ENCODE measurements around the gene FDXACB1. TPM values are rescaled to one million over a fixed set of nuclear protein-coding genes. Genes with fewer than 3 reads are reported as not detected.

The FDXACB1 gene
- total and polyA plus RNA-seq, 9 of the 15 experiments (the other 6 are each of a cell fraction or from before 2014, with no cell fraction given), result 3.2 to 7.5 (median 5.3) TPM

- Histone ChIP-seq H2AFZ (ENCODE audit: low read depth, low read length) (no peak overlapping the region), H3K27ac (ENCODE audit: extremely low read depth, low read depth, low read length) (no peak overlapping the region), H3K79me2 (ENCODE audit: control insufficient read depth, insufficient read depth, low read length) (no peaks in the 10 kb centered on the region), H3K4me3 (no peak overlapping the region), H3K4me2 (ENCODE audit: insufficient read depth, low read length) (no peak overlapping the region), H3K36me3 (ENCODE audit: control insufficient read depth, insufficient read depth, low read length) (peaks cover 43% of the 10 kb centered on the region), H3K9me3 (replicated peaks; ENCODE audit: control insufficient read depth, insufficient read depth, low read depth, low read length) (no peaks in the 10 kb centered on the region), H3K27me3 (ENCODE audit: control insufficient read depth in 2 of 2, insufficient read depth in 2 of 2, low read length in 2 of 2) (no peaks in the 10 kb centered on the region), H3K9ac (ENCODE audit: insufficient read depth in 1 of 2, low read depth in 2 of 2, low read length in 2 of 2) (no peak overlapping the region), H4K20me1 (replicated peaks; ENCODE audit: control insufficient read depth, insufficient read depth, low read length) (no peaks in the 10 kb centered on the region), H3K9me1 (ENCODE audit: control insufficient read depth, insufficient read depth, low read length) (no peaks in the 10 kb centered on the region), H3K4me1 (replicated peaks in 1 of 2; ENCODE audit: control insufficient read depth in 2 of 2, insufficient read depth in 2 of 2, low read length in 2 of 2) (peaks cover 0 to 3% of the 10 kb centered on the region in 2 experiments; a peak in 2 of 5 replicates)
- WGBS (ENCODE audit: insufficient coverage, low coverage, missing lambda C conversion rate), result 100% methylated on average over 1 of the region's 1 CpG
- BruUV-seq (replicated peaks), result no TSS peak
- in situ Hi-C loops (cut with MboI), result loop anchor here (5.0 to 10.0 kb wide), 2 partner anchors 238 to 385 kb away; partner anchors contain the start of gene SIK2
- ChIA-PET CTCF (ENCODE audit: low intra/inter-chr PET ratio) (interaction anchor here (0.6 to 3.7 kb wide), 4 partner anchors 63 to 386 kb away, joined by 3 to 31 read pairs (median 8); no protein-coding TSS in a partner anchor), POLR2A (interaction anchor here (1.1 to 2.1 kb wide), 2 partner anchors 10 to 17 kb away, joined by 3 to 4 read pairs; no protein-coding TSS in a partner anchor)
- intact Hi-C loops (cut with micrococcal nuclease), result no loop called here
- no peak for DNase-seq (ENCODE audit: extremely low read depth in 1 of 4, low spot score in 3 of 4)
- no peak for FAIRE-seq
- ATAC-seq, result no peak
- TF ChIP-seq, protein P1, sequence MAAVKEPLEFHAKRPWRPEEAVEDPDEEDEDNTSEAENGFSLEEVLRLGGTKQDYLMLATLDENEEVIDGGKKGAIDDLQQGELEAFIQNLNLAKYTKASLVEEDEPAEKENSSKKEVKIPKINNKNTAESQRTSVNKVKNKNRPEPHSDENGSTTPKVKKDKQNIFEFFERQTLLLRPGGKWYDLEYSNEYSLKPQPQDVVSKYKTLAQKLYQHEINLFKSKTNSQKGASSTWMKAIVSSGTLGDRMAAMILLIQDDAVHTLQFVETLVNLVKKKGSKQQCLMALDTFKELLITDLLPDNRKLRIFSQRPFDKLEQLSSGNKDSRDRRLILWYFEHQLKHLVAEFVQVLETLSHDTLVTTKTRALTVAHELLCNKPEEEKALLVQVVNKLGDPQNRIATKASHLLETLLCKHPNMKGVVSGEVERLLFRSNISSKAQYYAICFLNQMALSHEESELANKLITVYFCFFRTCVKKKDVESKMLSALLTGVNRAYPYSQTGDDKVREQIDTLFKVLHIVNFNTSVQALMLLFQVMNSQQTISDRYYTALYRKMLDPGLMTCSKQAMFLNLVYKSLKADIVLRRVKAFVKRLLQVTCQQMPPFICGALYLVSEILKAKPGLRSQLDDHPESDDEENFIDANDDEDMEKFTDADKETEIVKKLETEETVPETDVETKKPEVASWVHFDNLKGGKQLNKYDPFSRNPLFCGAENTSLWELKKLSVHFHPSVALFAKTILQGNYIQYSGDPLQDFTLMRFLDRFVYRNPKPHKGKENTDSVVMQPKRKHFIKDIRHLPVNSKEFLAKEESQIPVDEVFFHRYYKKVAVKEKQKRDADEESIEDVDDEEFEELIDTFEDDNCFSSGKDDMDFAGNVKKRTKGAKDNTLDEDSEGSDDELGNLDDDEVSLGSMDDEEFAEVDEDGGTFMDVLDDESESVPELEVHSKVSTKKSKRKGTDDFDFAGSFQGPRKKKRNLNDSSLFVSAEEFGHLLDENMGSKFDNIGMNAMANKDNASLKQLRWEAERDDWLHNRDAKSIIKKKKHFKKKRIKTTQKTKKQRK (IDR thresholded peaks at IDR 0.05; ENCODE audit: borderline replicate concordance, low read depth, low read length), result no peak
- TF ChIP-seq EHMT2 (IDR thresholded peaks at IDR 0.05), result no peak
- no peak for TF ChIP-seq ETV6 (IDR thresholded peaks at IDR 0.05; ENCODE audit: borderline replicate concordance in 1 of 2, low read depth in 2 of 2, low read length in 1 of 2)
- TF ChIP-seq ETV6 (CRISPR knock-in tag; IDR thresholded peaks at IDR 0.05; ENCODE audit: borderline replicate concordance), result no peak
- no peak for TF ChIP-seq GTF3C2 (IDR thresholded peaks at IDR 0.05; ENCODE audit: borderline replicate concordance, extremely low read depth, insufficient read length)
- TF ChIP-seq ZNF384 (IDR thresholded peaks at IDR 0.05; ENCODE audit: low read depth, low read length), result no peak
- TF ChIP-seq CTBP1 (IDR thresholded peaks at IDR 0.05; ENCODE audit: borderline replicate concordance), result no peak
- TF ChIP-seq CHAMP1 (IDR thresholded peaks at IDR 0.05), result no peak
- TF ChIP-seq CREB1 (IDR thresholded peaks at IDR 0.05), result no peak
- no peak for TF ChIP-seq CREB1 (CRISPR knock-in tag; IDR thresholded peaks at IDR 0.05)
- no peak for TF ChIP-seq ADNP (tag; IDR thresholded peaks at IDR 0.05)
- TF ChIP-seq ID3 (CRISPR knock-in tag; IDR thresholded peaks at IDR 0.05), result no peak
- TF ChIP-seq ID3 (tag; IDR thresholded peaks at IDR 0.05), result no peak
- TF ChIP-seq POLR2H (tag; IDR thresholded peaks at IDR 0.05; ENCODE audit: low read depth), result no peak
These were observed 38.8 kb downstream of the FDXACB1 start for GRCh38 chr11:111840143-111840542.

All from K562 (cell line).